ENCODE results near the gene WASHC3.
"Not testable (repeated sequence)": the region's sequence is repeated elsewhere in the genome, so short reads cannot be mapped to it uniquely, and the experiment has no call there.

Gene WASHC3

DNA sequence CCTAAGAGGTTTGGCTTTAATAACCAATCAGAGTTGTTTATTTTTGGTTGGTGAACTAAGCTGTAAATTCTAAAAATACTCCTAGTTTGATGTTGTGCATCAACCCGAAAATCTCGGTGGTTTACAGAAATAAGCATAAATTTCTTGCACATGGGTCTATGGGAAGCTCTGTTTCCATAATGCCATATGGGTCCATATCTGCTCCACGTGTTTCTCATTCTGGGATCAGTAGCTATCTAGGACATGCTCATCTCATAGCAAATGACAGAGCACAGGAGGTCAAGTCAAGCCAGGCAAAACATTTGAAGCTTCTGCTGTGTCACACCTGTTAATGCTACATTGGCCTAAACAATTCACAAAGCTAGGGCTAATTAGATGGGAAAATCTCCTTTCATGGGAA lies 35.1 kb upstream of the WASHC3 start:
- no peak for ATAC-seq
- TF ChIP-seq, protein P1, sequence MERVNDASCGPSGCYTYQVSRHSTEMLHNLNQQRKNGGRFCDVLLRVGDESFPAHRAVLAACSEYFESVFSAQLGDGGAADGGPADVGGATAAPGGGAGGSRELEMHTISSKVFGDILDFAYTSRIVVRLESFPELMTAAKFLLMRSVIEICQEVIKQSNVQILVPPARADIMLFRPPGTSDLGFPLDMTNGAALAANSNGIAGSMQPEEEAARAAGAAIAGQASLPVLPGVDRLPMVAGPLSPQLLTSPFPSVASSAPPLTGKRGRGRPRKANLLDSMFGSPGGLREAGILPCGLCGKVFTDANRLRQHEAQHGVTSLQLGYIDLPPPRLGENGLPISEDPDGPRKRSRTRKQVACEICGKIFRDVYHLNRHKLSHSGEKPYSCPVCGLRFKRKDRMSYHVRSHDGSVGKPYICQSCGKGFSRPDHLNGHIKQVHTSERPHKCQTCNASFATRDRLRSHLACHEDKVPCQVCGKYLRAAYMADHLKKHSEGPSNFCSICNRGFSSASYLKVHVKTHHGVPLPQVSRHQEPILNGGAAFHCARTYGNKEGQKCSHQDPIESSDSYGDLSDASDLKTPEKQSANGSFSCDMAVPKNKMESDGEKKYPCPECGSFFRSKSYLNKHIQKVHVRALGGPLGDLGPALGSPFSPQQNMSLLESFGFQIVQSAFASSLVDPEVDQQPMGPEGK (CRISPR knock-in tag; IDR thresholded peaks at IDR 0.05; ENCODE audit: borderline replicate concordance): no peak
- TF ChIP-seq RARB (CRISPR knock-in tag; IDR thresholded peaks at IDR 0.05) (no peak), BACH2 (CRISPR knock-in tag; IDR thresholded peaks at IDR 0.05; ENCODE audit: borderline replicate concordance) (no peak), TCF4 (CRISPR knock-in tag; IDR thresholded peaks at IDR 0.05; ENCODE audit: borderline replicate concordance) (no peak), ZNF70 (CRISPR knock-in tag; IDR thresholded peaks at IDR 0.05) (no peak), TOX (CRISPR knock-in tag; IDR thresholded peaks at IDR 0.05; ENCODE audit: borderline replicate concordance) (no peak), ZFP3 (CRISPR knock-in tag; IDR thresholded peaks at IDR 0.05) (no peak), ZNF8 (CRISPR knock-in tag; IDR thresholded peaks at IDR 0.05) (no peak), OSR1 (CRISPR knock-in tag; IDR thresholded peaks at IDR 0.05) (no peak)
- TF ChIP-seq, protein P2, sequence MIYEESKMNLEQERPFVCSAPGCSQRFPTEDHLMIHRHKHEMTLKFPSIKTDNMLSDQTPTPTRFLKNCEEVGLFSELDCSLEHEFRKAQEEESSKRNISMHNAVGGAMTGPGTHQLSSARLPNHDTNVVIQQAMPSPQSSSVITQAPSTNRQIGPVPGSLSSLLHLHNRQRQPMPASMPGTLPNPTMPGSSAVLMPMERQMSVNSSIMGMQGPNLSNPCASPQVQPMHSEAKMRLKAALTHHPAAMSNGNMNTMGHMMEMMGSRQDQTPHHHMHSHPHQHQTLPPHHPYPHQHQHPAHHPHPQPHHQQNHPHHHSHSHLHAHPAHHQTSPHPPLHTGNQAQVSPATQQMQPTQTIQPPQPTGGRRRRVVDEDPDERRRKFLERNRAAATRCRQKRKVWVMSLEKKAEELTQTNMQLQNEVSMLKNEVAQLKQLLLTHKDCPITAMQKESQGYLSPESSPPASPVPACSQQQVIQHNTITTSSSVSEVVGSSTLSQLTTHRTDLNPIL (CRISPR knock-in tag; IDR thresholded peaks at IDR 0.05; ENCODE audit: low read depth): no peak
- TF ChIP-seq, protein P3, sequence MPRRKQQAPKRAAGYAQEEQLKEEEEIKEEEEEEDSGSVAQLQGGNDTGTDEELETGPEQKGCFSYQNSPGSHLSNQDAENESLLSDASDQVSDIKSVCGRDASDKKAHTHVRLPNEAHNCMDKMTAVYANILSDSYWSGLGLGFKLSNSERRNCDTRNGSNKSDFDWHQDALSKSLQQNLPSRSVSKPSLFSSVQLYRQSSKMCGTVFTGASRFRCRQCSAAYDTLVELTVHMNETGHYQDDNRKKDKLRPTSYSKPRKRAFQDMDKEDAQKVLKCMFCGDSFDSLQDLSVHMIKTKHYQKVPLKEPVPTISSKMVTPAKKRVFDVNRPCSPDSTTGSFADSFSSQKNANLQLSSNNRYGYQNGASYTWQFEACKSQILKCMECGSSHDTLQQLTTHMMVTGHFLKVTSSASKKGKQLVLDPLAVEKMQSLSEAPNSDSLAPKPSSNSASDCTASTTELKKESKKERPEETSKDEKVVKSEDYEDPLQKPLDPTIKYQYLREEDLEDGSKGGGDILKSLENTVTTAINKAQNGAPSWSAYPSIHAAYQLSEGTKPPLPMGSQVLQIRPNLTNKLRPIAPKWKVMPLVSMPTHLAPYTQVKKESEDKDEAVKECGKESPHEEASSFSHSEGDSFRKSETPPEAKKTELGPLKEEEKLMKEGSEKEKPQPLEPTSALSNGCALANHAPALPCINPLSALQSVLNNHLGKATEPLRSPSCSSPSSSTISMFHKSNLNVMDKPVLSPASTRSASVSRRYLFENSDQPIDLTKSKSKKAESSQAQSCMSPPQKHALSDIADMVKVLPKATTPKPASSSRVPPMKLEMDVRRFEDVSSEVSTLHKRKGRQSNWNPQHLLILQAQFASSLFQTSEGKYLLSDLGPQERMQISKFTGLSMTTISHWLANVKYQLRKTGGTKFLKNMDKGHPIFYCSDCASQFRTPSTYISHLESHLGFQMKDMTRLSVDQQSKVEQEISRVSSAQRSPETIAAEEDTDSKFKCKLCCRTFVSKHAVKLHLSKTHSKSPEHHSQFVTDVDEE (CRISPR knock-in tag; IDR thresholded peaks at IDR 0.05): no peak
- TF ChIP-seq, protein P4, sequence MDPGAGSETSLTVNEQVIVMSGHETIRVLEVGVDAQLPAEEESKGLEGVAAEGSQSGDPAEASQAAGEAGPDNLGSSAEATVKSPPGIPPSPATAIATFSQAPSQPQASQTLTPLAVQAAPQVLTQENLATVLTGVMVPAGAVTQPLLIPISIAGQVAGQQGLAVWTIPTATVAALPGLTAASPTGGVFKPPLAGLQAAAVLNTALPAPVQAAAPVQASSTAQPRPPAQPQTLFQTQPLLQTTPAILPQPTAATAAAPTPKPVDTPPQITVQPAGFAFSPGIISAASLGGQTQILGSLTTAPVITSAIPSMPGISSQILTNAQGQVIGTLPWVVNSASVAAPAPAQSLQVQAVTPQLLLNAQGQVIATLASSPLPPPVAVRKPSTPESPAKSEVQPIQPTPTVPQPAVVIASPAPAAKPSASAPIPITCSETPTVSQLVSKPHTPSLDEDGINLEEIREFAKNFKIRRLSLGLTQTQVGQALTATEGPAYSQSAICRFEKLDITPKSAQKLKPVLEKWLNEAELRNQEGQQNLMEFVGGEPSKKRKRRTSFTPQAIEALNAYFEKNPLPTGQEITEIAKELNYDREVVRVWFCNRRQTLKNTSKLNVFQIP (CRISPR knock-in tag; IDR thresholded peaks at IDR 0.05; ENCODE audit: borderline replicate concordance, low read depth): no peak

DNA sequence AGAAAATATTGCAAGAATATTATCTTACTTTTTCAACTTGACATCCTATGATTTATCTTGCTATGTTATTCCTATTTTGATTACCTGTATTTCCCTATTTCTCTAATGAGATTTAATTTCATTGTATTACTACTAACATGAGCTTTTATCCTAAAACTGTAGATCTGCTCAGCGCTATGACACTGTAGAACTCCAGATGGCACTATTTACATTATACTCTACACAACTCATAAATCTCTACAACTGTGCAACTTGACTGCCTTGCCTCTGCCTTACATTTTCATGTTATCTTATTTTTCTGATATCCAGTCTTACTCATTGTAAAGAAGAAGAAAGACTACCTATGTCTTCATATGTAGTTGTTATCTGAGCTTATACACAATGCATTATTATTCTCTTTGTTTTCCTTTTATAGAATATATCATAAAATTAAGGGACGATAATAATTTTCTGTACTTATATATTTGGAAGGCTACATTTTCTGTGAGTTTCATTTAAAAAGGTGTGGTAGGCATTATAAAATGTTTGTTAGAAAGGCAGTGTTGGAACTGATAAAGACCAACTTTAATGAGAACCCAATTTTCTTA lies 34.0 kb upstream of the WASHC3 start:
- peak; percentile 92 for ATAC-seq
- TF ChIP-seq, protein P4 (CRISPR knock-in tag; IDR thresholded peaks at IDR 0.05; ENCODE audit: borderline replicate concordance, low read depth): no peak
- TF ChIP-seq ZNF565 (CRISPR knock-in tag; conservative IDR thresholded peaks at IDR 0.05; ENCODE audit: low read depth): no peak
- TF ChIP-seq ZNF70 (CRISPR knock-in tag; IDR thresholded peaks at IDR 0.05): no peak
- TF ChIP-seq, protein P3 (CRISPR knock-in tag; IDR thresholded peaks at IDR 0.05): no peak

DNA sequence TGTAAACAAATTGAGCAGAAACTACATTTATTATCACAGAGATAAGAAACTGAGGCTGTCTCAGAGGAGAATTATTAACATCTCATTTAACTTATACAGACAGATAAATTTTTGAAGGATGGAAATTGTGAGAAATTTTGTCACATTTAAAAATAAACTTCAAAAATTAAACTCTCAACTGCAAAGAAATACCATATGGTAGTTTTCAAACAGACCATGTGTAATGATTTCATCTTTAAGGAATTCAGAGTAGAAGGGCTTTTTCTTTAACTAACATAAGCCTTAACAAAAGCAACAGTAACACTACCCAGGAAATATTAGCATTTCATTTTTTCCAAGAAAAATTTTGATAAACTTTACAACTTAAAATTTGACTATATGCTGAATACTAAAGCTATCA lies 31.5 kb upstream of the WASHC3 start:
- TF ChIP-seq OSR1 (CRISPR knock-in tag; IDR thresholded peaks at IDR 0.05) (no peak), ZFP3 (CRISPR knock-in tag; IDR thresholded peaks at IDR 0.05) (no peak), RARB (CRISPR knock-in tag; IDR thresholded peaks at IDR 0.05) (no peak), ISL1 (CRISPR knock-in tag; IDR thresholded peaks at IDR 0.05) (peak; percentile 75)
- TF ChIP-seq, protein P3 (CRISPR knock-in tag; IDR thresholded peaks at IDR 0.05): no peak
- TF ChIP-seq, protein P1 (CRISPR knock-in tag; IDR thresholded peaks at IDR 0.05; ENCODE audit: borderline replicate concordance): no peak

DNA sequence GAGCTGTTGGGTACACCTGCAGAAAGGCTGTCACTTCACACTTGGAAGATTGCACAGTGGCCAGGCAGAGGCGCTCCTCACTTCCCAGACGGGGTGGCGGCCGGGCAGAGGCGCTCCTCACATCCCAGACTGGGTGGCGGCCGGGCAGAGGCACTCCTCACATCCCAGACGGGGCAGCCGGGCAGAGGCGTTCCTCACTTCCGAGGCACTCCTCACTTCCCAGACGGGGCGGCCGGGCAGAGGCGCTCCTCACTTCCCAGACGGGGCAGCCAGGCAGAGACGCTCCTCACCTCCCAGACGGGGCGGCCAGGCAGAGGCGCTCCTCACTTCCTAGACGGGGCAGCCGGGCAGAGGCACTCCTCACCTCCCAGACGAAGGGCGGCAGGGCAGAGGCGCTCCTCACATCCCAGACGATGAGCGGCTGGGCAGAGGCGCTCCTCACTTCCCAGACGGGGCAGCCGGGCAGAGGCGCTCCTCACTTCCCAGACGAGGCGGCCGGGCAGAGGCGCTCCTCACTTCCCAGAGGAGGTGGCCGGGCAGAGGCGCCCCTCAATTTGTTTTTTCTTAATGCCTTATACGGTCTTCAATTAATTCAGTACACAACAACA lies 27.5 kb upstream of the WASHC3 start:
- not testable (repeated sequence) for ATAC-seq

More for the DNA sequence above, 31.5 kb upstream of the WASHC3 start:
- peak; percentile 74 for ATAC-seq
